ENCODE data around the gene ZCCHC2. TPM values are rescaled to one million over a fixed set of nuclear protein-coding genes. Genes with fewer than 3 reads are reported as not detected.

ZCCHC2 gene
- total RNA-seq, 1 donor from 2014 or later = 18.3 TPM

- Mint-ChIP-seq H3K27me3 (ENCODE audit: low read depth) (peaks cover 2% of the 10 kb centered on the region), H3K4me1 (no peaks in the 10 kb centered on the region), H3K9me3 (no peaks in the 10 kb centered on the region), H3K36me3 (no peaks in the 10 kb centered on the region), H3K4me3 (no peak overlapping the region), H3K27ac (no peak overlapping the region)
- TF ChIP-seq CTCF (IDR thresholded peaks at IDR 0.05; ENCODE audit: unreplicated experiment) = no peak
- DNase-seq (ENCODE audit: low spot score in 2 of 2, unreplicated experiment in 2 of 2) = no peak
Measured at GRCh38 chr18:62496262-62496661, 26.6 kb upstream of the ZCCHC2 start.

DNA sequence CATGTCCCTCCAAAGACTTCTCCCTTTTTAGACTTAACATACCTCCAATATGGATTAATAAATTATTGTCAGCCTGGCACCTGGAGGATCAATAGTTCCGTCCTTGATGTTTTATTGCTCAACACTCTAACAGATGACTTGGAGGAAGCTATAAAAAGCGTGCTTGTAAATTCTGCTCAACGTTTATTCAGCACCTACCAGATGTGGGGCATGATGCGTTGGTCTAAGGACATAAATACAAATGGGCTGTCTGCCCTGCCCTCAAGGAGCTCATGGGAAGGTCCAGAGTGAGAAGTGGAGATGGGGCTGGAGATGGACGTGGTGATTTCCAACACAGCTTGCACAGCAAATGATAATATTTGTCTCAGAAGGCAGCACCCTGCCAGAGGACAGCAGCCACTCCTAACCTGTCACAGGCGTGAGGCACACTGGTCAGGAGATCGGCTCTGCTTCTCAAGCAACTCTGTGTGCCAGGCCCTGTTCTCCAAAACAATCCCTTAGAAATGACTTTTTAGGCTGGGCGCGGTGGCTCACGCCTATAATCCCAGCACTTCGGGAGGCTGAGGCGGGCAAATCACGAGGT lies 25.5 kb upstream of the ZCCHC2 start:
- no peaks in the 10 kb centered on the region for H3K4me1 Mint-ChIP-seq
- no peak overlapping the region for H3K27ac Mint-ChIP-seq
- H3K27me3 Mint-ChIP-seq (ENCODE audit: low read depth) = peaks cover 2% of the 10 kb centered on the region
- H3K9me3 Mint-ChIP-seq = no peaks in the 10 kb centered on the region
- DNase-seq (ENCODE audit: low spot score in 2 of 2, unreplicated experiment in 2 of 2) = no peak
- peaks cover 3% of the 10 kb centered on the region for H3K36me3 Mint-ChIP-seq
- no peak overlapping the region for H3K4me3 Mint-ChIP-seq
- no peak for TF ChIP-seq CTCF (IDR thresholded peaks at IDR 0.05; ENCODE audit: unreplicated experiment)

- no peak for DNase-seq (ENCODE audit: low spot score in 2 of 2, unreplicated experiment in 2 of 2)
- Mint-ChIP-seq H3K9me3 (peaks cover 5% of the 10 kb centered on the region), H3K36me3 (peaks cover 8% of the 10 kb centered on the region), H3K4me3 (no peak overlapping the region), H3K4me1 (no peaks in the 10 kb centered on the region), H3K27ac (no peak overlapping the region), H3K27me3 (ENCODE audit: low read depth) (peaks cover 2% of the 10 kb centered on the region)
- TF ChIP-seq CTCF (IDR thresholded peaks at IDR 0.05; ENCODE audit: unreplicated experiment) = no peak
Measured at GRCh38 chr18:62498616-62499262, 24.1 kb upstream of the ZCCHC2 start.

- Mint-ChIP-seq H3K27me3 (ENCODE audit: low read depth) (peaks cover 2% of the 10 kb centered on the region), H3K27ac (no peak overlapping the region), H3K9me3 (peaks cover 5% of the 10 kb centered on the region), H3K4me3 (no peak overlapping the region), H3K4me1 (no peaks in the 10 kb centered on the region), H3K36me3 (peaks cover 8% of the 10 kb centered on the region)
- no peak for DNase-seq (ENCODE audit: low spot score in 2 of 2, unreplicated experiment in 2 of 2)
- TF ChIP-seq CTCF (IDR thresholded peaks at IDR 0.05; ENCODE audit: unreplicated experiment) = no peak
Measured at GRCh38 chr18:62499263-62499650, 23.6 kb upstream of the ZCCHC2 start.

DNA sequence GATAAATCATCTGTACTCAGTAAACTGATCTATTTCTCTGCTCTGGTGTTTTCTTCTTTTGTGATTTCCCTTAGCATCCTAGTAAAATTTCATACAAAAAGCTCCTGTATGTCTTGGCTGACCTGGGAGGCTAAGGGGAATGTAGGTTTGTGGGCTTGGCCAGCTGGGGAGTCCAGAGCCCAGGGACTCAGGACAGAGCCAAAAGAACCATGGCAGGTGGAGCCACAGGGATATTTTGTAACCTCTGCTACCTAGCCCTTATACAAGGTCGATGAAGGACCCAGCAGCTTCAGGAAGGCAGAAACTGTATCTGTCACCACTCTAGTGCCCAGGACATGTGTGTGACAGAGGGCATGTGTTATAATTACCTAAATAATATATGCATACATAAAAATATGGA lies 22.7 kb upstream of the ZCCHC2 start:
- no peak for TF ChIP-seq CTCF (IDR thresholded peaks at IDR 0.05; ENCODE audit: unreplicated experiment)
- Mint-ChIP-seq H3K27me3 (ENCODE audit: low read depth) (peaks cover 2% of the 10 kb centered on the region), H3K27ac (no peak overlapping the region), H3K4me3 (no peak overlapping the region), H3K9me3 (peaks cover 5% of the 10 kb centered on the region), H3K4me1 (no peaks in the 10 kb centered on the region), H3K36me3 (peaks cover 8% of the 10 kb centered on the region)
- no peak for DNase-seq (ENCODE audit: low spot score in 2 of 2, unreplicated experiment in 2 of 2)
